NB4 (cell line): ENCODE measurements around the gene ORC2.

Experiments
- POLR2A ChIP-seq: IDR thresholded peaks from 2 replicates; pipeline ENCODE4 v1.6.1; 2011; ENCODE audit warnings: mild to moderate bottlenecking; ENCODE audit not compliant: insufficient read length; ENCODE audit errors: extremely low read depth
- TF ChIP-seq, protein P1 (sequence below): IDR thresholded peaks from one replicate; pipeline ENCODE4 v1.5.1; 2012; ENCODE audit warnings: low read depth, low read length
- TF ChIP-seq, protein P2 (sequence below): IDR thresholded peaks from 2 replicates; pipeline ENCODE4 v1.6.1; 2011; ENCODE audit warnings: low read depth, low read length

DNA sequence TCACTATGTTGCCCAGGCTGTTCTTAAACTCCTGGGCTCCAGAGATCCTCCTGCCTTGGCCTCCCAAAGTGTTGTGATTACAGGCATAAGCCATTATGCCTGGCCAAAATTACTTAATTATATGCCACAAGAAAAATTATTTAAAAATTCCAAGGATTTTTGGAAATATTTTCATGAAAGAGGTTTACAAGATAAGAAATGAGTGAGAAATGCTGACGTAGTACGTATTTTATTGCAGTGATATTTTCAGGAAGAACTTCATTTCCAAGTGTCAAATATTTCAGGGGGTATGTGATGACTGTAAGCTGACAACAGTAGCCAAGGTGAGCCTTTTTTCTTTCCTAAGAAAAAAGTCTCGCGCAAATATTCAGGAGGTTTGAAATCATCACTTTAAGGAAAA lies 53.5 kb downstream of the ORC2 start:
- TF ChIP-seq, protein P1, sequence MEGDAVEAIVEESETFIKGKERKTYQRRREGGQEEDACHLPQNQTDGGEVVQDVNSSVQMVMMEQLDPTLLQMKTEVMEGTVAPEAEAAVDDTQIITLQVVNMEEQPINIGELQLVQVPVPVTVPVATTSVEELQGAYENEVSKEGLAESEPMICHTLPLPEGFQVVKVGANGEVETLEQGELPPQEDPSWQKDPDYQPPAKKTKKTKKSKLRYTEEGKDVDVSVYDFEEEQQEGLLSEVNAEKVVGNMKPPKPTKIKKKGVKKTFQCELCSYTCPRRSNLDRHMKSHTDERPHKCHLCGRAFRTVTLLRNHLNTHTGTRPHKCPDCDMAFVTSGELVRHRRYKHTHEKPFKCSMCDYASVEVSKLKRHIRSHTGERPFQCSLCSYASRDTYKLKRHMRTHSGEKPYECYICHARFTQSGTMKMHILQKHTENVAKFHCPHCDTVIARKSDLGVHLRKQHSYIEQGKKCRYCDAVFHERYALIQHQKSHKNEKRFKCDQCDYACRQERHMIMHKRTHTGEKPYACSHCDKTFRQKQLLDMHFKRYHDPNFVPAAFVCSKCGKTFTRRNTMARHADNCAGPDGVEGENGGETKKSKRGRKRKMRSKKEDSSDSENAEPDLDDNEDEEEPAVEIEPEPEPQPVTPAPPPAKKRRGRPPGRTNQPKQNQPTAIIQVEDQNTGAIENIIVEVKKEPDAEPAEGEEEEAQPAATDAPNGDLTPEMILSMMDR: no peak
- TF ChIP-seq, protein P2, sequence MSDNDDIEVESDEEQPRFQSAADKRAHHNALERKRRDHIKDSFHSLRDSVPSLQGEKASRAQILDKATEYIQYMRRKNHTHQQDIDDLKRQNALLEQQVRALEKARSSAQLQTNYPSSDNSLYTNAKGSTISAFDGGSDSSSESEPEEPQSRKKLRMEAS: no peak
- TF ChIP-seq POLR2A: no peak
